Hematopoietic multipotent progenitor cell treated with erythropoietin and hydrocortisone succinate and interleukin-3 and kit ligand, for 4 days (in vitro differentiated cells): ENCODE data around the gene ITSN1.

ENCODE experiments used
- DNase-seq: peaks from one replicate; pipeline ENCODE4 v3.0.0-alpha.2; 2015

Gene ITSN1

DNA sequence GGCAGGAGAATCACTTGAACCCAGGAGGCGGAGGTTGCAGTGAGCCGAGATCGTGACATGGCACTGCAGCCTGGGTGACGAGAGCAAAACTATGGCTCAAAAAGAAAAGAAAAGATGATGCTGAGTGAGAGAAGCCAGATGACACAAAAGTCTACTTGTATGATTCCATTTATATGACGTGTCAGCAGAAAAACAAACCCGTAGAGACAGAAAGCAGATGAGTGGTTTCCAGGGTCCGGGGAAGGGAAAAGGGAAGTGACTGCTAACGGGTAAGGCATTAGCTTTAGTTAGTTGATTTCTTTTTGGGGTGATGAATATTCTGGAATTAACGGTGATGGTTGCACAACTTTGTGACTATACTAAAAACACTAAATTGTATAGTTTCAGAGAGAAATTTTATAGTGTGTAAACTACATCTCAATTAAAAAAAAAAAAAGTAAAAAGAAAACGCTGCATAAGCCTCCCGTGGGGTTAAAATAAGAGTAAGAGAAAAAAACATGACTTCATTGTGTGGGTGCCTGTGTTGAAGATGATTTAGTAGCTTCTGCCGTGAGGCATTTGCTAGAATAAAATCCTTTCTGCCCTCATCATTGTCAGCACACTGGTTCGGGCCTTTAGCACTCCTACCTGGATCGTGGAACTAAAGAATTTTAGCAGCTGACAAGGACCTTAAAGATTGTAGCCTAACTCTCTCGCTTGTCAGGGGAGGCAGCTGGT is 298.0 kb downstream of the ITSN1 start:
- DNase-seq, result peak; percentile 71

DNA sequence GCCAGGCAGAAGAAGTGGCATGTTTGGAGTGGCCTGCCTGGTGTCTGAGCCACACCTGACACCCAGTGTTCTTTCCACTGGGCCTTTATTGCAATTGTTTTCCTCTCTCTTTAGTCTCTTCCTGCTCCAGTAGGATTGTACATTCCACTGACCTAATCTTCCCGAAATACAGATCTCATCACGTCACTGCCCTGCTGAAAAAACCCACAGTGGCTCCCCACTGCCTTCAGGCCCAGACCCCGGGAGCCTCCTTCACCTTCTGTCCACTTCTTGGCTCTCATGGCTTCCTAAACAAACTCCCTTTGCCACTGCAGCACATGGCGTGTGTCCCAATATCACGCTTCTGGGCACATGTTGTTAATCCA is 298.6 kb downstream of the ITSN1 start:
- DNase-seq, result no peak

DNA sequence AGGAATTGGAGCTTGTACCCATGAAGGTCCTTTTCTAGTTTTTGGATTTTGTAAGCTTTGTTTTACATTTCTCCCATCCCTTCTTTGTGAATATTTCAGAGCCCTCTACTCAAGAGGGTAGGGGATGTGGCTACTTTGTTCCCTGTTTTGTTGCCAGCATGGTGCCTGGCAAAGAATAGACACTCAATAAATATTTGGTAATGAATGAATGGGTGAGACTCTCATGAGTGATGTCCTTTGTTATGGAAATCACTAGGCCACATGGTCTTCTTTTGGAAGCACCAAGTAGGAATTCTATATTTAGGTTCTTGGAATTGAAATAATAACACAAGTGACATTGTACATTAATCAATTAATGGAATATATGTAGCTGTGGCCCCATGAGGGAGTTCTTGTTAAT is 300.1 kb downstream of the ITSN1 start:
- DNase-seq, result no peak

DNA sequence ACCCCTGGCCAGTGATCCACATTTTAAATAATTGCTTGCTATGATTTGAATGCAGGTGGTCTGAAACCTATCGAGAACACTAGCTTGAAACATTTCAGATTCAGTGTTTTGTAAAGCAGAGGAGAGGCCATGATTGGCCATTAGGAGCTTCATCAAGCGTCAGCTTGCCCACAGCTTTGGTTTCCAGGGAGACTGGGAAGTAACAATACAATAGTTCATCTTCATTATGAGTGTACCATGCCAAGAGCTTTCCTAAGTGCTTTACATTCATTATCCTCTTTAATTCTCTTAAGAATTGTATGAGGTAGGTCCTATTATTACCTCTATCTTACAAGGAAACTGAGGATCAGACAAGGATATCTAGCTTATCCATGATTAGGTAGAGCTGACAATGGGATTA is 301.0 kb downstream of the ITSN1 start:
- no peak for DNase-seq

DNA sequence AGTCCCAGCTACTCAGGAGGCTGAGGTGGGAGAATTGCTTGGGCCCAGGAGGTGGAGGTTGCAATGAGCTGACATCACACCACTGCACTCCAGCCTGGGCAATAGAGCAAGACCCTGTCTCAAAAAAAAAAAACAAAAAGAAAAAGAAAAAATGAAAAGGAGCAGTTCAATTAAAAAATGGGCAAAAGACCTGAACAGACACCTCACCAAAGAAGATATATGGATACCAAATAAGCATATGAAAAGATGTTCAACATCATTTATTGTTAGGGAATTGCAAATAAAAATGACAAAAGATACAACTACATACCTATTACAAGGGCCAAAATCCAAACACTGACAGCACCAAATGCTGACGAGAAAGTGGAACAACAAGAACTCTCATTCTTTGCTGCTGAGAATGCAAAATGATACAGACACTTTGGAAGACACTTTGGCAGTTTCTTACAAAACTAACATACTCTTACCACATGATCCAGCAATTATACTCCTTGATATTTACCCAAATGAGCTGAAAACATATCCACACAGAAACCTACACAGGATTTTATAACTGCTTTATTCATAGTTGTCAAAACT is 302.0 kb downstream of the ITSN1 start:
- DNase-seq, result no peak

DNA sequence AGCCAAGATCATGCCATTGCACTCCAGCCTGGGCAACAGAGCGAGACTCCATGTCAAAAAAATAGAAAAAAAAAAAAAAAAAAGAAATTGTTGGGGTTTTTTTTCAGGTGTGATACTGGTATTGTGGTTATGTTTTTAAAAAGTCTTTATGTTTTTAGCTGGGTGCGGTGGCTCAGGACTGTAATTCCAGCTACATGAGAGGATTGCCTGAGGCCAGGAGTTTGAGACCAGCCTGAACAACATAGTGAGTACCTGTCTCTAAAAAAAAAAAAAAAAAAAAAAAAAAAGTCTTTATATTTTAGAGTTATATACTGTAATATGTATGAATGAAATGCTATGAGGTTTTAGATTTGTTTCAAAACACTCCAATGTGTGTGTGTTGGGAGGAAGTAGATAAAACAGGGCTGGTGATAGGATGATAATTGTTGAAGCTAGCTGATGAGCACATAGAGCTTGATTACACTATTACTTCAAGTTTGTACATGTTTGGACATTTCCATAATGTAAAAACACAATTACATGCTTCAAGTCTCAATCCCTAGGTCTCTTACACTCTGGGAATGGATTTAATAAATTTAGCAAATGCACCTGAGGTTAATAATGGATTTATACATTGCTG is 303.5 kb downstream of the ITSN1 start:
- DNase-seq, result peak; percentile 90

DNA sequence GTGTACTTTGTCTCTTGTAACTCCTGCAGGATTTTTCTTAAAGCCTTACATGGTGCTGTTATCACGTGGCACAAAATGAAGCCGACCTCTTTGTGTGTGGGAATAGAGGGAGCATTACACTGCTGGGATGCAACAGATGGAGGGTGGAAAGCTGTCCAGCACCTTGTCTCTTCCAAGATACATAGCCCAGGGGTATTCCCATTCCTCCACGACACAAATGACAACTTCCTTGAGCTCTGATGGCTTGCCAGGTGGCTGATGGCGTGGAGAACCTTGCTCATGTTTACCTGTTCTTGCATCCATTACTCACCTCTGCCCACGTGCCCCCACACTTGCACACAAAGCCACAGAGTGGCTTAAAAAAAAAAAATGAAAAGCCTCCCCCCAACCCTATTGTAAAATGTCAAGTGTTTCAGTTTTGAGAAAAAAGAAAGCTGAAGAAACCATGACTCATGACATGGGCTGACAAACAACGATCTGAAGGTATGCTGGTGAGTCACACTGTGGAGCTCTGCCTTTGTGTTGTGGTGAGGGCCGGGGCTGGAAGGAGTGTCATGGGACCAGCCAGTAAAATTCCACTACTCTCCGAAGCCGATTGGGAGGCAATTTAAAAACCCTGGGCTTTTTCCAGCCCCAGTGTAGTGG is 305.3 kb downstream of the ITSN1 start:
- DNase-seq, result peak; percentile 92

DNA sequence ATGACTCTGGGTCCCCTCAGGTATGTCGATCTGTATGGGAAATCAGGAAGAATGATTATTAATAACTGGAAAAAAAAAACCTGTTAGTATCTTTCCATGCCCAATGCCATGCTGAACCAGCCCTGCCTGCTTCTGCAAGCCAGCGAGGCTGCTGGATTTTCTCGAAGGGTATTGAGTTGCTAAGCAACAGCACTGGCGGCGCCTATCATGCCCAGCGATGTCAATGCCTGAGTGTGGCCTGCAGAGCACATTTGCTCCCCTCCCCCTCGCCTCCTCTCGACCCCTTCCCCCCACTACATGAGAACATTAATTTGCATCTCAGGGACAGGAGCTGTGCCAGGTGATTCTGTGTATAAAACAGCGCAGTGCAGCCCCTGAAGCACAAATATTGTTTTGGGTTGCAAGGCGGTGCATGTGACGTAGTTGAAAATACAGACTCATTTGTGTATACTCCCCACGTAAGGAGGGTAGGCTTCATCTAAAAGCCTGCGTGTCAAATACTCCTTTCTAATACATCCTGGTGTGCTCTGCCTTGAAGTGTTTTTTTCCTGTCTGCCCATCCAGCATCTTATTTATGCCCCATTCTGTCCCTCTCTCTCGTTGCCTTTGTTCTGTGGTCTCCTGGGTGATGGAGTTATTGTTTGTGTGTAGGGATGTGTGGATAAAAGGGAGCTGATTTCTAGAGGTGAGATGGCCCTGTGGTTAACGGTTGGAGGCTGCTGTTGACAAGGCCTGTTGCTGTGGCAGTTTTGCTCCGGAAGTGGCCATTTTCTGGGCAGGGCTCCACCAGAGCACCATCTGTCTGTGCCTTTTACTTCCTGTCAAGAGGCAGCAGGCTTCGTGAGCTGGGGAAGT is 306.0 kb downstream of the ITSN1 start:
- peak; percentile 91 for DNase-seq

DNA sequence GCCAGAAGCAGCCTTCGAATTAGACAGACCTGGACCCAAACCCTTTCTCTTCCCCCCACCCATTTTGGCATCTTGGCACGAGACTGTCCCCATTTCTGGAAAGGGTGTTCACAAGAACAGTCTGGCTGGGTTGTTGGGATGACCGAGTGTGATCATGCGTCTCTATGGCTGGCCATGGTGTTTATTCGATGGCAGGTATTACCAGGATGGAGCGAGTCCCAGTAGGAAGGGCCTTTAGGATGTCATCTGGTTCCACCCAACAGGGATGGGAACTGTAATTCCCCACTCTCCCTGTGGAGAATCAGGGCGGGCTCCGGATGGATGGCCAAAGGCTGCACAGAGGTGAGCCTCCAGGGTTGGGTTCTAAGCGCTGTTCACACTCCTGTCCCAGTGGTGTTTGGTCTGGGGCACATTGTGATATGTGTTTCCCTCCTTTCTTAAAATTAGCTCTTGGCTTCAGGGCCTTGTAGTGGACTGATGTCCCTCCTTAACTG is 306.7 kb downstream of the ITSN1 start:
- DNase-seq, result no peak
